ENCODE data around the gene LFNG.

LFNG gene

DNA sequence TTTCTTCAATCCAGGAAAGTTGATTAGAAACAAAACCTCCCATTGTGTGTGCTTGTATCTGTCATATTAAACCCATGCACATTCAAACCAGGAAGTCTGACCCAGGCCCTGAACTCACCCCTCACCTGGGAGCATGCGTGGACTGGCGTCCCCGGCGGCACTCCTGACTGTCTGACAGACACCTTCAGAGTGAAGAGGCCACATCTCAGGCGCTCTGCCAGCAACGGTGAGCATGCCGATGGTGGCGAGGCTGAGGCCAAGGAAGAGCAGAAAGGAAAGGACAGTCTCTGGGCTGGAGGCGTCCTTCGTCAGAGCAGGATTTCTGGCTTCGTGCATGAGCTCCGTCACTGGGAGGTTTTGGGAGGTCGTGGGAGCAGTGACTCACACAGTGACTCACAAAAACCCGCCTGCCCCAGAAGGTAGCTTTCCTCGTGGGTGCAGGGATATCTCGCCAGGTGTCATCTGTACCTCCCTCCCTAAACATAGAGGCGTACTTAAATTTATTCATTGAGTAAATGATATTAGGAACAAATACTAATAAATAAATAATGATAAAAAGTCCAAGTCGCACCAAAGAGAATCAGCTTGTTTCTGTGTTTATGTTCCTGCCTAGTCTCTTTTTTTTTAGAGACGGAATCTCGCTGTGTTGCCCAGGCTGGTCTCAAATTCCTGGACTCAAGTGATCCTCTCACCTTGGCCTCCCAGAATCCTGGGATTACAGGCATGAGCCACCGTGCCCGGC, 52.7 kb downstream of the LFNG start:
- no peak for DNase-seq (ENCODE audit: low read depth in 2 of 2)

DNA sequence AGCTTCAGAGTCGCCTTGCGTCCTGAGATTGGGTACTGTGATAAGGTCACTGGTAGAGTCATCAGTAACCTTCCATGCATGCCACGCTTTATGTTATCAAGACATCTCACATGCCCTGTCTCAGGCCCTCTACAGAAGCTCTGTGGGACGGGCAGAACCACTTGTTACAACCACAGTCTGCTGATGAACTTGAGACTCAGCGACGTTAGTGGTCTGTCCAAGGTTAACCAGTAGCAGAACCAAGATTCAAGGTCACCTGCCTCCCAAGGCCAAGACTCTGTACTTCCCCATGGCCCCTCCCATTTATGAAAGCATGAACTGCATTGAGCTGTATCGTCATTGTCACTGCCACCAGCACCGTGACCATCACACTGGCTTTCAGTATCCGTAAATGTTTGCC, 54.2 kb downstream of the LFNG start:
- no peak for DNase-seq (ENCODE audit: low read depth in 2 of 2)

DNA sequence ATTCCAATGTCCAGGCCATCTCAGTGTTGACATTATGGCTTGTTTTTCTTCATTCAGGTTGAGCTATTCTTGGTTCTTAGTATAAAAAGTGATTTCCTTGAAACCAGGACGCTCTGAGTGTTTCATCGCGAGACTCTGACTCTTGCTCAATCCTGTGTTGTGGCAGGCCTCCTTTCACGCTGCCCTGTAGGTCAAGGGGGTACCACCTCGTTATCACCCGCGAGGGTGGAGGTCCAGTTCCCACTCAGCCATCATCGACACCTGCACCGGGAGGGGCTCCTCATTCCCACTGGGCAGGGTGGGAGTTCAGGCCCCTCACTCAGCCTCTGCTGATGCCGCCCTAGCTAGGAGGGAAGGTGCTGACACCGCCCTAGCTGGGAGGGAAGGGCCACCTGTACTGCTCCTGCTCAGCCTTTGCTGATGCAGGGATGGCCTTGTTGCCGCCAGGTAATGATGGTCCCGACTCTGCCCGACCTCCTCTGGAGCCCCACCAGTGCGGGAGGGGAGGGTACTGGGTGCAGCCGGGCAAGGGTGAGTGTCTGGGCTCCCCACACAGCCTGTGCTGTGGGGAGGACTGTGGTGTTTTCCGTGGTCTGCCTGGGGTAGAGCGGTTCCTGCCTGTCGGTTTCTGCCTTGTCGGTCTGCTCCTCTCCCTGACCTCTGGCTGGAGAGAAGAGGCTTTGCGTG, 55.6 kb downstream of the LFNG start:
- no peak for DNase-seq (ENCODE audit: low read depth in 2 of 2)

DNA sequence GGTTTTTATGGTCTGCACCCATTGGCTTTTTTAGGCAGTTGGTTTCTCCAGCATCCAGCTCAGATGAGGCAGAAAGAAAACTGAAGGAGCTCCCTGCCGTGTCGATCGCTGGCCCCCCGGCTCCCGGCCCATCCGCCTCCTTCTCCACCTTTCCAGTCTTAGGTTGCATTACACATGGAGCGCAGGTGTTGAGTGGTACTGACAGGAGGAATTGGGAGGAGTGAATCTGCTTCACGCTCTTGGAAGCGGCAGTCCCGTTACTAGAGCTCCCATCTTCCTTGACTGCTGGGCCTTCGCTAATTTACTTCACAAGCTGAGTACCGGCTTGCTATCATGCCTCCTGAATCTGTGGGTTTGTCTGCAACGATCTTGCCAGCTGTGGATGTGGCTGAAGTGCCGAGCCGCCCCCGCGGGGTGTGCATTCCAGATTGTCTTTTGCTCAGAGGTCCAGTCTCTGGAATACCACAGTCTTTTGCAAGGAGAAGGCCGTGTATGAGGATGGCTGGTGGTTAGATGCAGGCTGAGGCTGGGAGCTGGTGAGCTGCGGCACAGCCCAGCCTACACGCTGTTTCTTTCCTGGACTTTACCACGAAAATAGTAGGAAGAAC, 56.3 kb downstream of the LFNG start:
- DNase-seq (ENCODE audit: low read depth in 2 of 2) = no peak

DNA sequence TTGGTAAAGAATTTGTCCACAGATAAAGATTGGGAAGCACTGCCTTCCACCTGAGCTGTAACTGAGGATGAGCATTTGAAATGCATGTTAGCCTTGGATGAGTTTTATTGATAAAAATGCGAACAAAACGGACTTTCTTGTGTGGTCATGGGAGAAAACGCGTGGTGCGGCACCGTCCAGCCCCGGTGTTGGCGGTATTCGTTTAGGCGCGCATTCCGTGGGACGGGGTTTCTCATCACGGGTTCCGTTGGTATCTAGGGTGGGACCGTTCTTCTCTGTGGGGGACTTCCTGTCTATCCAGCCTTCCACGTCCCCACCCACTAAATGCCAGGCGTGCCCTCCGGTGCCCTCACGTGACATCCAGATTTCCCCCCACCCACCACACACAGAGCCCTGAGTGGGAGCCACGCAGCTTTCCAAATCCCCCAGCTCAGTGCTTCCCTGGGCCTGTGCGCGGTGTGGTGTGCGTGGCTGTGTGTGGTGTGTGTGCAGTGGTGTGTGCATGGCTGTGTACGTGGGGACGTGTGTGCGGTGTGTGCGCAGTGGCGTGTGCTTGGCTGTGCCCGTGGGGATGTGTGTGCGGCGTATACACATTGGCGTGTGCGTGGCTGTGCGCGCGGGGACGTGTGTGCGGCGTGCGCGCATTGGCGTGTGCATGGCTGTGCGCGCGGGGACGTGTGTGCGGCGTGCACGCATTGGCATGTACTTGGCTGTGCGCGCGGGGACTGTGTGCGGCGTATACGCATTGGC, 57.3 kb downstream of the LFNG start:
- no peak for DNase-seq (ENCODE audit: low read depth in 2 of 2)
